SW 1271 (cell line): ENCODE measurements around the gene EIF4A3.

Experiments
- DNase-seq, 2 experiments: peaks; one replicate each; lab custom pipeline; 2025; lab: John Stamatoyannopoulos, UW

EIF4A3 gene

DNA sequence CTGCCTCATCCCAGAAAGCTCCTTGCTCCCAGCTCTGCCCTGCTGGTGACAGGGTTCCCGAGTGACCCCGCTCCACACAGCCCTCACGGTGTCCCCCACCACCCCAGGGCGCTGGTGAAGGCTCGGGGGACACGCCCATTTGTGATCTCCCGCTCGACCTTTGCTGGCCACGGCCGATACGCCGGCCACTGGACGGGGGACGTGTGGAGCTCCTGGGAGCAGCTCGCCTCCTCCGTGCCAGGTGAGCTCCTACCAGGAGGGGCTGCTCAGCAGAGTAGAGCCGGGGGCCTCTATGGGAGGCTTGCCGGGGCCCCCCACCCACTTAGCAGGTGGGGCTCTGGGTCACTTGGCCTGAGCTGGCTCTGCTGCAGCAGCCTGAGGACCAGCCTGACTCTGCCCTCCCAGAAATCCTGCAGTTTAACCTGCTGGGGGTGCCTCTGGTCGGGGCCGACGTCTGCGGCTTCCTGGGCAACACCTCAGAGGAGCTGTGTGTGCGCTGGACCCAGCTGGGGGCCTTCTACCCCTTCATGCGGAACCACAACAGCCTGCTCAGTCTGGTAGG lies 34.4 kb downstream of the EIF4A3 start:
- no peak for DNase-seq

DNA sequence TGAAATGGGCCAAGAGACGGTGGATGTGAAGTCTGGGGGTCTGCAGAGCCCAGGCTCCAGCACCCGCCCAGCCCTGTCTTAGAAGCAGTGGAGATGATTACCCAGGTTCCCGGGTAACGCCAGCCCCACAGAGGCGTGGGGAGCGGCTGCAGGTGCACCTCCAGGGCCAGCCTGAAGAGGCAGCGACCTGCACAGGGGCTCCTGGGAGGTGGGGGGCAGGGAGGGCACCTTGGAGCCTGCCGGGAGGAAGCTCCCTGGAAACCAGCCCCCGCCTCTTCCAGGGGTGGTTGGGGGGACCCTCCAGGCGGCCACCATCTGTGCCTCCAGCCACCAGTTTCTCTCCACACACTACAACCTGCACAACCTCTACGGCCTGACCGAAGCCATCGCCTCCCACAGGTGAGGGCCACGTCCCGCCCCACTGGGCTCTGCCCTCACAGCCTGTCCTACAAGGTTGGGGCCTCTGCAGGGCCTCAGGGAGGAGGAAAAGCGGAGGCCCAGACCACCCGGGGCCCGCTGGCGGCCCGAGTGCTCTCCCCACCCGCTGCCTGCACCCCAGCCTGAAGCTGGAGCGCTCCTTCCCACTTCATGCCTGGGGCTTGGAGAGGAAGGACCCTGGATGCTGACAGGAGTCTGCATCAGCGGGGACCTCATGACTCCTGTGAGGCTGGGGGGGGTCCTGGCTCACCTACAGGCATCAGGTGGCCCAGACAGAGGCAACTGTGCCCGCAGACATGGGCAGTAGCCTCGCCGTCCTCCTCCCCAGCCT lies 35.0 kb downstream of the EIF4A3 start:
- no peak for DNase-seq

DNA sequence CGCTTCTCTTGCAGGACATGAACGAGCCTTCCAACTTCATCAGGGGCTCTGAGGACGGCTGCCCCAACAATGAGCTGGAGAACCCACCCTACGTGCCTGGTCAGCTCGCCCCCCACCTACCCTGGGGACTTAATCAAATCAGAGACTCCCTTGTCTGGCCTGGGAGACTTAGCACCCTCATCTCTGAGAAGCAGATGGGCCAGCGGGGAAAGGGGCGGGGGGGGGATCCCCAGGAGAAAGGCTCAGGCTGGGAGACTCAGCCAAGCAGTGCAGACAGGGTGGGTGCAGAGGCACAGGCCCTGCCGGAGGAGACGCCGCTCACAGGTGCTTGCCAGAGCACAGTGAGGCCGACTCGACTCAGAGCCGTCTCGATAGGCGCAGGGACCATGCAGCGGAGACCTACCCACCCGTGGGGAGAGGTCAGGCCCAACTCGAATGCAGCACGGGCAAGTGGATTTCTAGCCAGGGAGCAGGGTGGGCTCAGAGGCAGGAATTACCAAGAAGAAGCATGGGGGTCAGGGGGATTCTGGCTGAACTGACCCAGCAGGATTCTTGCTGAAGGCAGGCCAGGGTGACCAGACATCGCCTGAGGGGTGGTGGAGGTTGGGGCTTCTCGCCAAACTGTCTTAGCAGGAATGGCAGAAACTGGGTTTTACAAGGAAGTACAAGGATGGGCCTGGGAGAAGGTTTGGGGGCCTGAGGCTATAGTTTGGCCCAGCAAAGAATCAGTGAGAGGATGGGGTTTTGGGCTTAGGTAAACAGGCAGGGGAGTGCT lies 35.8 kb downstream of the EIF4A3 start:
- no peak for DNase-seq

GRCh38 chr17:80110447-80110812 lies 36.5 kb downstream of the EIF4A3 start:
- DNase-seq = no peak

DNA sequence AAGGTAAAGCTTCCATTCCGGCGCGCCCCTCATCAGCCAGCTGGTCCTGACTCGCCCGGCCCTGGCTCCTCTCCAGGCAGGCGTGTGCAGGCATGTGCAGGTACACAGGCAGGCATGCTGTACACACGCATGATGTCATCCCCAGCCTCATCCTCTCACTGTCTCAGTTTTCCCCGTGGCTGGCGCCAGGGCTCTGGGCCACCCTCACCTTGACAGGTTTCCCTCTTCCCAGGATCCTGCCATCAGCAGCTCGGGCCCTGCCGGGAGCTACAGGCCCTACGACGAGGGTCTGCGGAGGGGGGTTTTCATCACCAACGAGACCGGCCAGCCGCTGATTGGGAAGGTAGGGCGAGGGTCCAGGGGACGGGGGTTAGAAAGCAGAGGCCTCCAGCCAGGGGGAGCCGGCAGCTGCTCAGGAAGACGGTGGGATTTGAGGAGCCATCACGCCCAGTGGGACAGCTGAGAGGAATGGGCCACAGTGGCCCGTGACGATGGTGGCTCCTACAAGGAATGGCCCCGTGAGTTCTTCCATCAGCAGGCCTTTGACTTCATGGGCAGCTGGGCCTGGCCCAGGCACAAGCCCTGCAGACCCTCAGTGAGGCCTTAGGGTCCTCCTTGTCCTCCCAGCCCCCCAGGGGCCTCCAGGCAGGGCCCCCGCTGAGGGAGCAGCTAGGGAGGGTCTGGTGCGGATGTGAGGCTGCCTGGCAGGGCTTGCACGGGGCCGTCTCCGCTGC lies 37.0 kb downstream of the EIF4A3 start:
- DNase-seq = no peak

DNA sequence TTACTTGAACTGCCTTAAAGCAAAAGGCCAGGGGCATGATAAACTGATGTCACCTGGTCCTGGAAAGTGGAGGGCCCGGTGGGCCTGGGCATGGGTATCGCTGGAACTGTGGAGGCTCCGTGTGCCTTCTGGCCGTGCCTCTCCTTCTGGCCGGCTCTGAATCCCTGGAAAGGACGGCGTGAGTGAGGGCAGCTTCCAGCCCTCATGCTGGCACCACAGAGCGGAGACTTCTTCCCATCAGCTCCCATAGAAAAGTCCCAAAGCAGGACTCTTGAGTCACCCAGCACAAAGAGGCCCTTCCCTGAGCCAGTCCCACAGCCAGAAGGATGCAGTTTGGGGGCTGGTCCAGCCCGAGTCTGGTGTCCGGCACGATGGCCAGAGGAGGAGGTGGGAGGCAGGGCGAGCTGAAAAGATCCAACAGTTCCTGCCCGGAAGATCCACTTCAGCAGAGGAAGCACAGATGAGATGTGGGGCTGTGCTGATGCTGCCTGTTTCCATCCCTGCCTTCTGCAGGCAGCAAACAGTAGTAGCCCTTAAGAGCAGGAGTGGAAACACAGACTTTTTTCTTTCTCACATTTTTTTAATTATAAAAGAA lies 37.8 kb downstream of the EIF4A3 start:
- DNase-seq = no peak

DNA sequence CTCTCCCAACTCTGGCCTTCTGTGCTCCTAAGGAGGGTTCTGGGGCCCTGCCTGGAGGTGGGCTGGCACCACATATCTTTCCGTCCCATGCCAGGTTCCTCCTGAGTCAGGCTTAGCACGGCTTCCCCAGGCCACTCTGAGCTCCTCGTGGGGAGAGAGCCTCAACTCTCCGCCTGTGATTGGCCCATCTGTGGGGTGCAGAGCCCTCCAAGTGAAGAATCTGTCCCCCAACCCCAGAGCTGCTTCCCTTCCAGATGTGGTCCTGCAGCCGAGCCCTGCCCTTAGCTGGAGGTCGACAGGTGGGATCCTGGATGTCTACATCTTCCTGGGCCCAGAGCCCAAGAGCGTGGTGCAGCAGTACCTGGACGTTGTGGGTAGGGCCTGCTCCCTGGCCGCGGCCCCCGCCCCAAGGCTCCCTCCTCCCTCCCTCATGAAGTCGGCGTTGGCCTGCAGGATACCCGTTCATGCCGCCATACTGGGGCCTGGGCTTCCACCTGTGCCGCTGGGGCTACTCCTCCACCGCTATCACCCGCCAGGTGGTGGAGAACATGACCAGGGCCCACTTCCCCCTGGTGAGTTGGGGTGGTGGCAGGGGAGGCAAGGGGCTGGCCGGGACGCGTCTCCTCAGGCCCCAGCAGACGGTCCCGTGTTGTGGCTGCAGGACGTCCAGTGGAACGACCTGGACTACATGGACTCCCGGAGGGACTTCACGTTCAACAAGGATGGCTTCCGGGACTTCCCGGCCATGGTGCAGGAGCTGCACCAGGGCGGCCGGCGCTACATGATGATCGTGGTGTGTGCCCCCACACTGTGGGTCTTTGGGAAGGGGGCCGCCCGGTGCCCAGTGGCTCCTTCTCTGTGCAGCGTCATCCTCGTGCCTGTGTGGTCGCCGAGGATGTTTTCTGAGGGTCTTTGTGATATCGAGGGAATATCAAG lies 38.6 kb downstream of the EIF4A3 start:
- DNase-seq = no peak

DNA sequence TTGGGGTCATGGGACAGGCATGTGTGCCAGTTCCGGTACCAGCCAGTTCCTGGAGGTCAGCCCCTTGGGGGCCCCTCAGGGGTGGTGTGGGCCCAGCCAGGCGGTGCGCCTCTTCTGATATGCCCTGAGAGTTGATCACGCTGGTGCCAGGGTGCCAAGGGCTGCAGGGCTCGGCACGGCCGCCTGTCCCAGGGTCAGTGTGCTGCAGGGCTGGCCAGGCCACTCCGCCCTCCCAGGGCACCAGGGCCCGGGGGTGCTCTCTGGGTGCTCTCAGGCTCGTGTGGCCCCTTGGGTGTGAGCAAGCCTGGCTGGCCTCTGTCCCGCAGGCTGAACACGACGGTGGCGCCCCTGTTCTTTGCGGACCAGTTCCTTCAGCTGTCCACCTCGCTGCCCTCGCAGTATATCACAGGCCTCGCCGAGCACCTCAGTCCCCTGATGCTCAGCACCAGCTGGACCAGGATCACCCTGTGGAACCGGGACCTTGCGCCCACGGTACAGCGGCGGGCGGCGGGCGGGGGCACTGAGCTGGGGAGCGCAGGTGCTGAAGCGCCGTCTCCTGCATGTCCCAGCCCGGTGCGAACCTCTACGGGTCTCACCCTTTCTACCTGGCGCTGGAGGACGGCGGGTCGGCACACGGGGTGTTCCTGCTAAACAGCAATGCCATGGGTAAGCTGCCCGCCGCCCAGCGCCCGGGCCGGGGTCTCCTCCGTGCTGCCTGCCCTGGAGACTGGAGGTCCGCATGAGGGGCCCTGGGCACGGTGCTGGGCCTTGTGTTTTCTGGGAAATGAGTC lies 39.5 kb downstream of the EIF4A3 start:
- no peak for DNase-seq

DNA sequence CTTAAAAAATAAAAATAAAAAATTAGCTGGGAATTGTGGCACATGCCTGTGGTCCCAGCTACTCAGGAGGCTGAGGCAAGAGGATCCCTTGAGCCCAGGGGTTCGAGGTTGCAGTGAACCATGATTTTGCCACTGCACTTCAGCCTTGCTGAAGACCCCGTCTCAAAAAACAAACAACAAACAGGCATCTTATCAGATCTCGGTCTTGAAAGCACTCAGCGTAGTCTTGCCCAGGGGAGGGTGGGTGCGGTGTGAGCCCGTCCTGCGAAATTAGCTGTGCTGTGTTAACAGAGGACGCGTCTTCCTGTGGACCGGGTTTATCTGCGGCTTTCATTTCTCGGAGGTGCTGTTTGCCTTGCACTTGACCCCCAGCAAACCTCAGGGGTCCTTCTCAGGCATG lies 40.2 kb downstream of the EIF4A3 start:
- DNase-seq = no peak

- no peak for DNase-seq
These were observed 40.8 kb downstream of the EIF4A3 start for GRCh38 chr17:80106176-80106575.

GRCh38 chr17:80105762-80106161 lies 41.2 kb downstream of the EIF4A3 start:
- DNase-seq = no peak

DNA sequence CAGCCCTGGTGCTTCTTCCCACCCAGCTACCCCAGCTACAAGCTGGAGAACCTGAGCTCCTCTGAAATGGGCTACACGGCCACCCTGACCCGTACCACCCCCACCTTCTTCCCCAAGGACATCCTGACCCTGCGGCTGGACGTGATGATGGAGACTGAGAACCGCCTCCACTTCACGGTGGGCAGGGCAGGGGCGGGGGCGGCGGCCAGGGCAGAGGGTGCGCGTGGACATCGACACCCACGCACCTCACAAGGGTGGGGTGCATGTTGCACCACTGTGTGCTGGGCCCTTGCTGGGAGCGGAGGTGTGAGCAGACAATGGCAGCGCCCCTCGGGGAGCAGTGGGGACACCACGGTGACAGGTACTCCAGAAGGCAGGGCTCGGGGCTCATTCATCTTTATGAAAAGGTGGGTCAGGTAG lies 42.0 kb downstream of the EIF4A3 start:
- DNase-seq = no peak

DNA sequence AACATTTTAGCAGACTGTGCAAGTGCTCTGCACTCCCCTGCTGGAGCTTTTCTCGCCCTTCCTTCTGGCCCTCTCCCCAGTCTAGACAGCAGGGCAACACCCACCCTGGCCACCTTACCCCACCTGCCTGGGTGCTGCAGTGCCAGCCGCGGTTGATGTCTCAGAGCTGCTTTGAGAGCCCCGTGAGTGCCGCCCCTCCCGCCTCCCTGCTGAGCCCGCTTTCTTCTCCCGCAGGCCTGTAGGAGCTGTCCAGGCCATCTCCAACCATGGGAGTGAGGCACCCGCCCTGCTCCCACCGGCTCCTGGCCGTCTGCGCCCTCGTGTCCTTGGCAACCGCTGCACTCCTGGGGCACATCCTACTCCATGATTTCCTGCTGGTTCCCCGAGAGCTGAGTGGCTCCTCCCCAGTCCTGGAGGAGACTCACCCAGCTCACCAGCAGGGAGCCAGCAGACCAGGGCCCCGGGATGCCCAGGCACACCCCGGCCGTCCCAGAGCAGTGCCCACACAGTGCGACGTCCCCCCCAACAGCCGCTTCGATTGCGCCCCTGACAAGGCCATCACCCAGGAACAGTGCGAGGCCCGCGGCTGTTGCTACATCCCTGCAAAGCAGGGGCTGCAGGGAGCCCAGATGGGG lies 42.5 kb downstream of the EIF4A3 start:
- DNase-seq = no peak

GRCh38 chr17:80103449-80104085 lies 43.4 kb downstream of the EIF4A3 start:
- no peak for DNase-seq

DNA sequence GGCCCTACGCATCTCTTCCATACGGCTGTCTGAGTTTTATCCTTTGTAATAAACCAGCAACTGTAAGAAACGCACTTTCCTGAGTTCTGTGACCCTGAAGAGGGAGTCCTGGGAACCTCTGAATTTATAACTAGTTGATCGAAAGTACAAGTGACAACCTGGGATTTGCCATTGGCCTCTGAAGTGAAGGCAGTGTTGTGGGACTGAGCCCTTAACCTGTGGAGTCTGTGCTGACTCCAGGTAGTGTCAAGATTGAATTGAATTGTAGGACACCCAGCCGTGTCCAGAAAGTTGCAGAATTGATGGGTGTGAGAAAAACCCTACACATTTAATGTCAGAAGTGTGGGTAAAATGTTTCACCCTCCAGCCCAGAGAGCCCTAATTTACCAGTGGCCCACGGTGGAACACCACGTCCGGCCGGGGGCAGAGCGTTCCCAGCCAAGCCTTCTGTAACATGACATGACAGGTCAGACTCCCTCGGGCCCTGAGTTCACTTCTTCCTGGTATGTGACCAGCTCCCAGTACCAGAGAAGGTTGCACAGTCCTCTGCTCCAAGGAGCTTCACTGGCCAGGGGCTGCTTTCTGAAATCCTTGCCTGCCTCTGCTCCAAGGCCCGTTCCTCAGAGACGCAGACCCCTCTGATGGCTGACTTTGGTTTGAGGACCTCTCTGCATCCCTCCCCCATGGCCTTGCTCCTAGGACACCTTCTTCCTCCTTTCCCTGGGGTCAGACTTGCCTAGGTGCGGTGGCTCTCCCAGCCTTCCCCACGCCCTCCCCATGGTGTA lies 44.1 kb downstream of the EIF4A3 start:
- no peak for DNase-seq

DNA sequence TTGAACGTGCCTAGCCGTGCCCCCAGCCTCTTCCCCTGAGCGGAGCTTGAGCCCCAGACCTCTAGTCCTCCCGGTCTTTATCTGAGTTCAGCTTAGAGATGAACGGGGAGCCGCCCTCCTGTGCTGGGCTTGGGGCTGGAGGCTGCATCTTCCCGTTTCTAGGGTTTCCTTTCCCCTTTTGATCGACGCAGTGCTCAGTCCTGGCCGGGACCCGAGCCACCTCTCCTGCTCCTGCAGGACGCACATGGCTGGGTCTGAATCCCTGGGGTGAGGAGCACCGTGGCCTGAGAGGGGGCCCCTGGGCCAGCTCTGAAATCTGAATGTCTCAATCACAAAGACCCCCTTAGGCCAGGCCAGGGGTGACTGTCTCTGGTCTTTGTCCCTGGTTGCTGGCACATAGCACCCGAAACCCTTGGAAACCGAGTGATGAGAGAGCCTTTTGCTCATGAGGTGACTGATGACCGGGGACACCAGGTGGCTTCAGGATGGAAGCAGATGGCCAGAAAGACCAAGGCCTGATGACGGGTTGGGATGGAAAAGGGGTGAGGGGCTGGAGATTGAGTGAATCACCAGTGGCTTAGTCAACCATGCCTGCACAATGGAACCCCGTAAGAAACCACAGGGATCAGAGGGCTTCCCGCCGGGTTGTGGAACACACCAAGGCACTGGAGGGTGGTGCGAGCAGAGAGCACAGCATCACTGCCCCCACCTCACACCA lies 44.8 kb downstream of the EIF4A3 start:
- no peak for DNase-seq
